HG03175 (cell line): Measurements from ENCODE around the gene TBC1D22A.

Experiments
- ATAC-seq: cut with Tn5 transposase; IDR thresholded peaks from one replicate; pipeline ENCODE4 v1.9.1; 2021; ENCODE audit warnings: mild to moderate bottlenecking, moderate library complexity; ENCODE audit not compliant: unreplicated experiment

The TBC1D22A gene

DNA sequence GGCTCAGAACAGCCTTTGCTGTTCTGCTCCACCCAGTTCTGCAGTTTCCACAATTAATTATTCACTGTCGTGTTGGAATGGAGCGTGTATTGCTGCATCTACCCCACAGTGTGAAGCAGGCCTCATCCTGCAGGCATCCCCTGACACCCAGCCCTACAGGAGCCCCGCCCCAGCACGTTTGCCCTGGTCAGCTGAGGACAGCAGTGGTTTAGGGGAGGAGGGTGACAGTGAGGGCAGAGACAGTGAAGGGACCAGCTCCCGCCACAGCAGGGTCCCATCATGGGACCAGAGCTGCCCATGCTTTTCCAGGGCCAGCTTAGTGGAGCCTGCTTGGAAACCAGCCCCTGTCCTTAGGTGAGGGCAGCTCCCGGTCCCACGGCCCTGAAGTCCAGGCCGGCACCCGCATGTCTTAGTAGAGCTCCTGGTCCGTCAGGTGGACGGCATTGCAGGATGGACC, 273.0 kb downstream of the TBC1D22A start:
- ATAC-seq = no peak

DNA sequence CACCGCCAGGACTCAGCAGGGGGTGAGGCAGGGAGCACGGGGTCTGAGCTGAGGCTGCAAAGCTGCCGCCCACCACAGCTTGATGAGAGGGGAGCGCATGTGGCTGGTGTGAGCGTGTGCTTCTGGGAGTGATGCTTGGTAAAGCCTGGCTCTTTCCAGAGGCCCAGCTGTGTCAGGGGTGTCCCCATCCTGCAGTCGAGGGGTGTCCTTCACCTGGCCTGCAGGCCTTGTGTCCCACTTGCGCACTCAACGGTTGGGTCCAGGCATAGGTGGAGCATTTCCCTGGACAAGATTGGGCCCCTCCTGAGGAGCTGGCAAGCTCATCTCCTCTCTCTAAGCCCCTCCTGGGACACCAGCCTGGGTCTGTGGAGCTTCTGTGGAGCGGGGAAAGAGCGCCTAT, 273.9 kb downstream of the TBC1D22A start:
- no peak for ATAC-seq

DNA sequence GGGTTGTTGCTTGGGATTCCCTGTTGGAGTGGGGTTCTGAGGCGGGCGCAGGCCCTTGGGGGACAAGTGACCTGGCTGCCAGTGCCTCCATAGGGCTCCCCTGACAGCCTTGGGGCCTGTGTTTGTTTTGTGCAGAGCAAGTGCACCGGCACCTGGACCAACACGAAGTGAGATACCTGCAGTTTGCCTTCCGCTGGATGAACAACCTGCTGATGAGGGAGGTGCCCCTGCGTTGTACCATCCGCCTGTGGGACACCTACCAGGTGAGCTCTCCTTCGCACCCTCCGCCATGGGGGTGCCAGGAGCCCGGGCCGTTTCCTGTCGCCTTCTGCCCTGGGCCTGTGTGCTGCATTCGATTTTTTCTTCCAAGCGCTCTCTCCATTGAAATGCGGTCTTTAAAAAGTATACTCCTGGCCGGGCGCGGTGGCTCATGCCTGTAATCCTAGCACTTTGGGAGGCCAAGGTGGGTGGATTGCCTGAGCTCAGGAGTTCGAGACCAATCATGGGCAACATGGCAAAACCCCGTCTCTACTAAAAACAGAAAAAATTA, 274.6 kb downstream of the TBC1D22A start:
- ATAC-seq = no peak

DNA sequence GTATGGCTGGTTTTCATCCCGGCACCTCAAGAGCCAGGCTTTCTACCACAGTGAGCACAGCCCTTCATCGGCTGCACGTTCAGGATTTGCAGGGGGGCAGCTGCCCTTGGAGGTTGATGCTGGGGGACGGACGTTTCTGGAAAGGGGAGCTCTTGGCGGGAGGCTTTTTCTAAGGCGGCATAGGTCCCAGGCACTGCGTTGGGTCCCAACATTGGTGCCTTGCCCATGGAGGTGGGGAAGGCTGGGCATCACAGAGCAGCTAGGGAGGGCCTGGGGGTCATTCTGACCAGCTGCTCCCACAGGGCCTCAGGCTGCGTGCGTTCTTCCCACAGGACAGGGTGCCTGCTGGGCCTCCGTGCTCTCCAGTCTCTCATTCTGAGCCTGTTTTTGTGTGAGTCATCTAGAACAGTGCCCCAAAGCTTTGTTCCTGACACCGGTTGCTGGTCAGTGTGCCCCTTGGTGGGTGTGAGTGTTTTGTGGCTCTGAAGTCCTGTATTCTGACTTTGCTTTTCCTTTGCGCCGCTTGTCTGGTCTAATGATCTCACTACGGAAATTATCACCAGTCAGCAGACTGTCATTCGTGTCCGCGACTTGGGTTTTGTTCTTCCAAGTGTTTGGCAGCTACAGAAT, 275.9 kb downstream of the TBC1D22A start:
- ATAC-seq = no peak

DNA sequence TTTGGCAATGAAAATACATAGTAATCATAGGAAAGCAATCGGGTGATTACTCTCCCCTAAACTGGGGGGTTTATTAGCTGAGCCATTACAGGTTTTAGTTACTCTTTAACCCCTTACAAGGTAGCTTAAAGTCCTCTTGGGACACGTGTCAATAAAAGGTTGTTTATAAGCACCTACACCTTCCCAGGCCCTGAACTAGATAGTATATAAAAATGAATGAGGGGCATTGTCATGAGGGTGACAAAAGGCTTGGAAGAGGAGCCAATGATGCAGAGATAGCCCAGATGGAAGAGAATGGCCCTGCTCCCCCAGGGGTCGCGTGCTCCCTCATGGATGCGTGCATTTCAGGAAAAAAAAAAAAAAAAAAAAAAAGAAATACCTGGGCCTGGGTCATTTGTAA, 276.9 kb downstream of the TBC1D22A start:
- no peak for ATAC-seq

DNA sequence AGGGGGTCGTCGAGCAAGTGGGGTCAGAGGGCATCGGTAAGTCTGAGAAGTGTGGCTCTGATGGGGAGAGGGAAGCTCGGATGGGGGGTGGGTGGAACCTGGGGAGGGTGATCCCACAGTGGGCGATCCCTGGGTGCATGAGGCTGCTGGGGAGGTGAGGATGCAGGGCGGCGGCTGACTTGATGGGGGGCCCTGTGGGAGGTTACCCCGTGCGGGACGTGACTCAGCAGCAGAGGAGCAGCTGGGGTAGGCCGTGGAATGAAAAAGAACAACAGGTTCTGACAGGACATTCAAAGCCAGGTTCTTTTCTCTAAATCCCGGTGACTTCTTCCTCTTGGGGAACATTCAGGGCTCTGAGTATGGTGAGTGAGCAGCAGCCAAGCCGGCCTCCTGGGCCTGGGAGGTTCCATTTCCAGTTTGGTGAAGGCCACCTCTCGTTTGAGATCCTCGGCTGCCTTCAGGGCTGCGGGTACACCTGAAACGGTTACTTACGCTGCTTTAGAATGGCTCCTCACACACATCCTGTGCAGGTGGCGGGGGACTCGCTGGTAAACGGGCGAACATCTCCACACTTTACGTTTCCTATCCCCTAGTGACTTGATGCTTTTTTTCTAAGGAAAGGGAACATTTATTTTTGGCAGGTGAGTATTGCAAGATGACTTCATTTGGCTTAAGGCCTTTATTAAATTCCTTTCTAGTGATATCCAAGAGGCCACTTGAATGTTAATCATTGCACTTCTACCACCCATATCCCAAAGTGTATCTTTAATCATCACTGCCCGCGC, 278.2 kb downstream of the TBC1D22A start:
- ATAC-seq = no peak

DNA sequence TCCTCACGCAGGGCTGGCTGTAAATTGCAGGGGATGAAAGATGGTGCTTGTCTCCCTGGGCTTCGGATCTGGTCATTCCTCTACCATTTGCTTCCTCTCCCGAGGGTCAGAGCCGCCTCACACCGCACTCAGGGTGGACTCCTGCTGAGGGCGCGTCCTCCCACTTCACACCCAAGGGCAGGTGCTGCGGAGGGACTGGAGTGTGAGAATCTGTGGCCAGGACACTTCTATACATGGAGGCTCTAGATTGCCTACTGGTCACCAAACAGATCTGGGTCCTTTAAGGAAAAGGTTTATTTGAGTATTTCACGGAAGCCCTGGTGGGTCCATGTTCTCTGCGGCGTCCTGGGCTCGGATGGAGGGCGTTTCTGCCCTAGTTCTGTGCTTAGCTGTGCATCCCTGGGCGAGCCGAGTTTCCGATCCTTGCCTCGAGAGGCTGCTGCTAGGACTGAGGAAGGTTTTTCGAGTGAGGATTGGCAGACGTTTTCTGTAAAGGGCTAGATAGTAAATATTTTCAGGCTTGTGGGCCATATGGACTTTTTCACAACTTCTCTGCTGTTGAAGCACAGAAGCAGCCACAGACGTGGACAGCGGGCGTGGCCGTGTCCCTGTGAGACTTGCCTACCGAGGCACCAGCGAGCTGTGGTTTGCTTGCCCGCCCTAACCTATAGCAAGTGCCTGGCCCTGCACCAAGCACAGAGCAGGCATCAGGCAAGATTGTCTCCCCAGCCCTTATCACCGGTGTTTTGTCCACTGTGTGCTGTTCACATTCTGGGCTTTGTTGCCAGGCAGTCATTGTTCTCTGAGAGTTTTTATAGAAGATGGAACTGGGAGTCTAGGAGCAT, 279.0 kb downstream of the TBC1D22A start:
- ATAC-seq = no peak

DNA sequence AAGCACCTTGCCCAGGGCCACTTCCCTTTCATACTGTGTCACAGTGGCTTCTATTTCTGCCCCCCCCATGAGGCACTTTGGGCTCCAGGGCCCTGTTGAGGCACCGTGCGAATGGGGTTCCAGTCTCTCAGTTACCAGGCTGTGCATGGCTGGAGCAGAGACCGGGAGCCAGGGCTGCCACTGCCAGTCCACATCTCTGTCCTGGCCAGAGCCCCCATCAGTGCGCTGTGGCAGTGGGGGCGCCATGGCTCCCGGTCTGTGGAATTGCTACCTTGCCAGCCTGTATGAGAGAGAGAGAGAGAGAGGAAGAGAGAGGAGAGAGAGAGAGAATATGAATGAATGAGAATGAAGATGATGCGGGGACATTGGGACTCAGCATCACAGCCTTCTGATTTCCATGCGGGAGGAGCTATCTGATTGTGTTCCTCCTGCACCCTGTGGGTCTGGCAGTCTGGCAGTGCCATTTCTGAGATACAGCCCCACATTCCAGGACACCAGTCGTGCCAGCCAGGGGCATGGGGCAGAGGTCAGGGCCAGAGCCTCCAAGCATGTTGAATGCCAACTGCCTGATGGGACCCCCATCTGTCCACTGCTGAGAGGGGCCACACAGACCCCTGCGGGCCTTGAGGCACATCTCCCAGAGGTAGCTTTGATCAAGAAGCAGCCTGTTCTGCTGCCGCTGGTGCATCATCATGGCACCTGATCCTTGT, 279.8 kb downstream of the TBC1D22A start:
- ATAC-seq = no peak

DNA sequence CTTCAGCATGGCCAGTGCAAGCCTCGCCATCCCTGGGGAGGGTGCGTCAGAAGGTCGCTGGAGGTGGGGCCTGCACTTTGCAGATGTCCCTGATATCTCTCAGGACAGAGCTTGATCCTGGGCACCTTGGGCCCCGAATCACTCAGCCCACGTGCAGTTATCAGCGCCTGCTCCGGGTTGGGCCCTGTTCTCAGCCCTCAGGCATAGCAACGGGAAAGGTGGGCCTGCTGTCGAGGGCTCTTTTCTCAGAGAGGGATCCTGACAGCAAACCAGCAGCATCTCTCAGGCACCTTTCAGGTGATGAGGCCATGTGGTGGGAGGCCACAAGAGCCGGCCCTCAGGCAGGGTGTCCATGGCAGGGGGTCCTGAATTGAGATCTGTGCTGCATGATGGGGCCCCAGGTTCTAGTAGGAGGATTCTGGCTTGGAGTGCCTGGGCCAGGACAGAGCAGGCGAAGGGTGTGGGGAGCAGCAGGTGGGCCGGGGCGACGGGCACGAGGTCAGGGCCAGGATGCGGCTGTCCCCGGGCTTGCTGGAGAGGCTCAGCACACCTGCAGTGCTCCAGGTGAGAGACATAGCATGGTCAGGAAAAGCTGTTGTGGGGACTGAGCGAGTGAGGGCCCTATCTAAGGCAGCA, 280.5 kb downstream of the TBC1D22A start:
- ATAC-seq = no peak

DNA sequence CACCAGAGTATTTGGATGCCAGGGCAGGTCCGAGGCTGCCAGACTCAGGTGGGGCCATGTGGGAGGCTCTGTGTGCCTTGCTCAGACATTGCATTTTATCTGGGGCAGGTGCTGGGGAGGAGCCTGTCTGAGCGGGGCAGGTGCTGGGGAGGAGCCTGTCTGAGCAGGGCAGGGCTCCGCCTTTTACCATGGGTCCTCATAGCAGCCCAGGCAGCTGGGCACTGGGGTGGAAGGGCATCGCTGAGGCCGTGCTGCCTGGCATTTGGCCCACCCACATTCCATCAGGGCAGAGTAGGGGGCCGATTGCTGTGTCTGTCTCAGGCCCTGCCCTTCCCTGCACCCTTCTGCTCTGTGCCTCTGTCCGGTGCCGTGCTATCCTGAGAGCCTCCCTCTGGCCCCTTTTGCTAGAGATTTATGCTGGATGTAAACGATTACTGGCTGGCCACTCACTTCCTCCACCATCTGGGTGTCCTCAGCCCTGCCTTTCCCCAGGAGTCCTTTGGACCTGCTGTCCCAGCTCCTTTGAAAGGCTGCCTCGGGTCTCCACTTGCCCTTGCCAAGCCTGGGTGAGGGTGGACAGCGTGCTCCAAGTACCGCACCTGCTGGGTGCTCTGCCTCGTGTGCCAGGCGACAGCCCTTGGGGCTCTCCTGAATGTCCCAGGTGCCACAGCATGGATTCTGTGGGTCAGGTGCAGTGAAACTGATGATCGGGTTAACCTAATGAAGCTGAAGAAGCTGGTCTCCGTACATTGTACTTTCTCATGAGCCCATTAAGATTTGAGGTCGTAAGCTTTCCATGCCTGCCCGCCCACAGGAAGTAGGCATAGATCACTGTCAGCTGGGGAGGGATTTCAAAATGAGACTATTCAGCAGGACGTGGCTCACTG, 281.6 kb downstream of the TBC1D22A start:
- ATAC-seq = no peak

DNA sequence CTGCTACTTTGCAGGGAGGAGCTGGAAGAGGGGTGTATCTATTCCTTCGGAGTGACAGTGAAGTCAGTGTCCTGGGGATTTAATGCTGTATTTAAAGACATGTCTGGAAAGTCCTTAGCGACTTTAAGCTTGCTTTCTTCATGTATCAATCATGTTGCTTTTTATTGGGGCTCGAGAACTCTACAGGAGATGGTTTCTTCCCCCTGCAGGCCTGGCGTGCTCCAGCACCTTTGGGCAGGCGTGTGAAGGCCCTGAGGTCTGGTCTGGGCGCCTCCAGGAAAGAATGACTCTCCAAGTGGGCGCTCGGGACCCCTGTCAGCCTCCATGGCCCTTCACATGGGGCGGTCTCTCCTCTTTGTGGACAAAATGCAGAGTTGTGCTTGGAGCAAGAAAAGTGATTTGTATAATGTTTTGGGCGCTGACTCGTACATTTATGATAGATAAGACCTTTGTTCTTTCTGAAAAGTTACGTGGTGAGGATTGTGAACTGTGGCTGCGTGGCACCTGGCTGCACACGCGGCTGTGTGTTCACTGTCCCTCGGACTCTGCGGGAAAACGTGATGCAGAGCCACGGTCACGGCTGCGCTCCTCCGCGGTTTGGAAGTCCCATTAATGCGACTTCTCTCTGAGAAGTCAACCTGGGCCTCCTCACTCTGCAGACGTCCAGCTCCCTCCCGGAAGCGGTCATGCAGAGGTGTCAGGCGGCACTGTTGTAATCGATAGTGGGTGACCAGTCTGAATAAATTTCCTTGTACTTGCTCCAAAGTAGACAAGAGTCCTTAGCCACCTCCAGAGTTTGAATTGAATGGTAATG, 282.5 kb downstream of the TBC1D22A start:
- no peak for ATAC-seq

DNA sequence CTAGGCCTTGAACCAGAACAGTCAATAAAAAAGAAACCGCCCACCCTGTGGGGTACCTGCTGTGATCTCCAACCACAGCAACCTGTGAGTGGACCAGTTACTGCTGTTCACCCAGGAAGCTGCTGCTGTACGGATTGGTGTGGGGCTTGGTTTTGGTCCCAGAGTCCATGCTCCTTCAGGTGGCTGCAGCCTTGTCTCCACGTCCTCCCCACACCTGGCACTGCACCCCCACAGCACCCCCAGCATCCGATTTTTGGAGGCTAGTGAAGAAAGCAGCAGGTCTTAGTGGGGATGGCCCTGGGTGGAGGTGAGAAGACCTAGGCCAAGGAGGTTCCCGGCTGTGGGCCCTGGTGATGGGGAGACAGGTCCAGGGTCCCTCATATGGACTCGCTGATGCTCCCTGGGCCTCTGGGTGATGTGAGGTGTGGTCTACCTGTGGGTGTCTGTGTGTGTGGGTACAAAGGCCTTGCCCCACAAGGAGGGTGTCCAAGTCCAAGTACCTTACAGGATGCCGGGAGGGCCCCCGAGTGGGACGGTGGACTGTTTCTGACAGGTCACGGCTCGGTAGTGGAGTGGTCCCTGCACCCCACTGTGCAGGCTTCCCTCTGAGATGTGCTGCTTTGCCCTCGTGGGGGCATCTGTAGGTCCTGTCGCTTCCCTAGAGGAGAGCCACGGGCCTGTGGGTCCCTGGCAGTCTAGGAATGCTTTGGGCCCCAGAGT, 283.4 kb downstream of the TBC1D22A start:
- ATAC-seq = no peak

DNA sequence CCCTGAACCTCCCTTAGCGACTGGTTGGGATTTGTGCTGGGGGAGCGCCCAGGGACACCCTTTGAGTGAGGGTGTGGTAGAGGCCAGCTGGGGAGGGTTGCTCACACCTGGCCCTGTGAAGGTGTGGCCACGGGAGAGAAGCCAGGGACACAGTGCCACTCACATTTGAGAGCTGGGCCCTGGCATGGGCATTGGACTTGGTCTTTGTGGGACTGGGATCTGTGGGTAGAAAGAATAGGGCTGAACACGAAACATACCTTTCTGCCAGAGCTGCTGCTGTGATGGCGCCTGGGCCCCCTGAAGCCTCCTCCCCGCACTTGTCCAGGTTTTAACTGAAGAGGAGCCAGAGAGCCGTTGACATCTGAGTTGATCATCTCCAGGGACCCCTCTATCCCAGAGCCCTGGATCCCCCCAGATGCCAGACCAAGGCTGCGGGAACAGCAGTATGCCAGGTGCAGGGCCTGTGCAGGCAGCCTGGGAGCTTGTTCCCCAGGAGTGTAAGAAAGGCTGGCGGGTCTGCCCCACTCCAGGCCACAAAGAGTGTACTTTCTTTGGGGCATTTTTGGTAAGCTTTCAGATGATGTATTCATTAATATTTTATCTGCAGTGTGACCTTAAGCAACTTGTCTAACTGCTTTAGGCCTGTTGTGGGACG, 284.1 kb downstream of the TBC1D22A start:
- ATAC-seq = no peak

DNA sequence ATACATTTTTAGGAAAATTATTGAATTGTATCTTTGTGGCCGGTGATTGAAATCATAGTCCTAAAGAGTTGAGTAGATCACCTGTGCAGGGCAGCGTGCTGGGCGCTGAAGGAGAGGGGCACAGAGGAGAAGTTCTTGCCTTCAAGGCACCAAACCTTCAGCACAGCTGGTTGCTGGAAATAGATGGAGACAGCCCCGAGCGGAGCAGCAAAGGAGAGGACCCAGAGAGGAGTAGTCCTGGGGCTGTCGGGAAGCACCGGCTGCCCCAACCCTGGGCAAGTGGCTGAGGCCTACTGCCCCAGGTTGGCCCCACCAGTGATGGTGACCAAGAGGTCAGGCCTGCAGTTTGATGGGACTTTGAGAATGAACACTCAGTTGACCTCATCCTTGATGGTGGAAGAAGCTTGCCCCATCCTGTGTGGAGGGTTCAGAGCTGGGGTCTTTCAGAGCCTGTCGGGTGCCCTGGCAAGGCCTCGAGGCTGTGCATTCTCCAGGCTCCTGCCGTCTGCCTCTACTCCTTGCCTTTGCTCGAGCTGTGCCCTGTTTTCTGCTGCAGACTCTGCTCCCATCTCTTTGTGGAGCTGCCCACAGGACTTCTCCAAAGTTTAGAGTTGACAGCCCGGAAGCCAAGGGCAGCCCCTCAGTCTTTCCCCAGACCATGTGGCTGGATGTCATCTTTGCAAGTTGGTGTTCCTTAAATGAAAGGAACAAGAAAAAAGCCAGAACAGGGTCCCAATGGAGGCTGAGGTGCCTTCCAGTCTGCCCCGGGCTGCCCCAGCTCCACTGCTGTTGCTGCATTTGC, 285.1 kb downstream of the TBC1D22A start:
- ATAC-seq = no peak

DNA sequence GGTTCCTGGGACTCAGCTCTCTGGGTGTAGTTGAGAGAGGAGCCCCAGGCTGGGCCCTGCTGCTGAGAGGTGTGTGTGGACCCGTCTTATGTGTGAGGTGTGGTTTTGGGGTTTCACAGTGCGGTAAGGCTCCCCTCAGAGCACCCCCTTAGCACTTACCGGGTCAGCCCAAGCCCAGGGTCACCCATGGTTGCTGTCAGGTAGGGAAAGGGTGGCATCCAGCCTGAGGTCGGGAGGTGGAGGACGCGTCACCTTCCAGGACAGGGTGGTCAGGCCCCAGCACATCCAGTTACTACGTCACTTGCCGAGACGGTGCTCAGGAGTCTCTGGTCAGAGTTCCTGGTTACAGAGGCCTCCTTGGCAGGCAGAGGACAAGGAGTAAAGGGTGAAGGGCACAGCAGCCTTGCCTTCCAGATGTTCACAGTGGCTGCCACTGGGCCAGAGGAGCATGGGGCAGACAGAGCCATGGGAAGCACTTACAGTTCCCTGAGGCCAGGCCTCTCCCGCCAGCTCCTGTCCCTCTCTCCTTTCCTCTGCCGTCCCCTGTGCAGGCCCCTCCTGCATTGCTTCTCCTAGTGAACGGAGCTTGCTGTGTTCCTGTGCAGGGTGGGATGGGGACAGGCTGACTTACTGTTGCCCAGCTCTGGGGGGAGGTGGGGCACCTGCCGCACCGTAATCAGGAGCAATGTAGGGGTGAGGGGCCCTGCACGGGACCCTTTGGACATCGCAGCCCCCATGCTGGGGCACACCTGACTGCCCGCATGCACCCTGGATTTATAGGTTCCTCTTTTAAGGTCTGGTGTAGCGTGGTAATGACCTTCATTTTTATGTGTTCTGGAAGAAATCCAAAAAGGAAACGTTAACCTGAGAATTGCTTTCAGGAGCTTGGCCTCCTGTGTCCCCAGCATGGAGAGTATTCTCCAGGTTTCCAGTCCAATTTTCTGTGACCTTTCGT, 285.9 kb downstream of the TBC1D22A start:
- no peak for ATAC-seq
